ENCODE measurements around the gene PRKD2.

GRCh38 chr19:46665072-46665471 is 51.8 kb downstream of the PRKD2 start:
- TF ChIP-seq CTCF (IDR thresholded peaks at IDR 0.05) (no peak), ZNF263 (CRISPR knock-in tag; IDR thresholded peaks at IDR 0.05; ENCODE audit: low read depth) (no peak), NFYB (CRISPR knock-in tag; conservative IDR thresholded peaks at IDR 0.05; ENCODE audit: low read depth) (no peak), JUN (CRISPR knock-in tag; IDR thresholded peaks at IDR 0.05) (no peak)
